ENCODE measurements around the gene SYTL5. TPM values are rescaled to one million over a fixed set of nuclear protein-coding genes. Genes with fewer than 3 reads are reported as not detected.

The SYTL5 gene
- total and polyA plus RNA-seq, 2 experiments from 2014 or later = 2.0 to 3.7 TPM

DNA sequence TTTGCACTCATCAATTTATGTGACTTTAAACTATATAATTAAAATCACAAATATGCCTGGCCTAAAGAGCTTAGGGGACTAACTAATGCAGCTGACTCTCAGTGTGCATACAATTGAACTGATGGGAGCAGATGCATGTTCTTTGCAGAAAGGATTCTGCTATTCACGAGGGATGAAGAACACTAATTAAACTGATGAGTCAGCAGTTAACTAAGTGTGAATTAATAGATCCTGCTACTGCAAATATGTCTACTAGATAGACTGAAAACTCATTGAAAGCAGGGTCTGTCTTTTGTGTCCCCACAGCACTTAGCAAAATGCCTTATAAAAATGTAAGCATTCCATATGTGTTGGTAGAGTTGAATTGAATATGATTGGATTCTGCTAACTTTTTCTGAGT lies 110.4 kb downstream of the SYTL5 start:
- Histone ChIP-seq H3K27me3 (no peaks in the 10 kb centered on the region), H3K4me1 (ENCODE audit: low read depth) (no peaks in the 10 kb centered on the region), H3K27ac (no peak overlapping the region), H3K36me3 (no peaks in the 10 kb centered on the region), H3K9me3 (ENCODE audit: low read depth) (no peaks in the 10 kb centered on the region), H3K4me3 (no peak overlapping the region)
- TF ChIP-seq, protein P1, sequence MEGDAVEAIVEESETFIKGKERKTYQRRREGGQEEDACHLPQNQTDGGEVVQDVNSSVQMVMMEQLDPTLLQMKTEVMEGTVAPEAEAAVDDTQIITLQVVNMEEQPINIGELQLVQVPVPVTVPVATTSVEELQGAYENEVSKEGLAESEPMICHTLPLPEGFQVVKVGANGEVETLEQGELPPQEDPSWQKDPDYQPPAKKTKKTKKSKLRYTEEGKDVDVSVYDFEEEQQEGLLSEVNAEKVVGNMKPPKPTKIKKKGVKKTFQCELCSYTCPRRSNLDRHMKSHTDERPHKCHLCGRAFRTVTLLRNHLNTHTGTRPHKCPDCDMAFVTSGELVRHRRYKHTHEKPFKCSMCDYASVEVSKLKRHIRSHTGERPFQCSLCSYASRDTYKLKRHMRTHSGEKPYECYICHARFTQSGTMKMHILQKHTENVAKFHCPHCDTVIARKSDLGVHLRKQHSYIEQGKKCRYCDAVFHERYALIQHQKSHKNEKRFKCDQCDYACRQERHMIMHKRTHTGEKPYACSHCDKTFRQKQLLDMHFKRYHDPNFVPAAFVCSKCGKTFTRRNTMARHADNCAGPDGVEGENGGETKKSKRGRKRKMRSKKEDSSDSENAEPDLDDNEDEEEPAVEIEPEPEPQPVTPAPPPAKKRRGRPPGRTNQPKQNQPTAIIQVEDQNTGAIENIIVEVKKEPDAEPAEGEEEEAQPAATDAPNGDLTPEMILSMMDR (IDR thresholded peaks at IDR 0.05; ENCODE audit: low read depth, low read length) = no peak
- no peak for DNase-seq (ENCODE audit: low read depth in 1 of 2, low spot score in 1 of 2)

DNA sequence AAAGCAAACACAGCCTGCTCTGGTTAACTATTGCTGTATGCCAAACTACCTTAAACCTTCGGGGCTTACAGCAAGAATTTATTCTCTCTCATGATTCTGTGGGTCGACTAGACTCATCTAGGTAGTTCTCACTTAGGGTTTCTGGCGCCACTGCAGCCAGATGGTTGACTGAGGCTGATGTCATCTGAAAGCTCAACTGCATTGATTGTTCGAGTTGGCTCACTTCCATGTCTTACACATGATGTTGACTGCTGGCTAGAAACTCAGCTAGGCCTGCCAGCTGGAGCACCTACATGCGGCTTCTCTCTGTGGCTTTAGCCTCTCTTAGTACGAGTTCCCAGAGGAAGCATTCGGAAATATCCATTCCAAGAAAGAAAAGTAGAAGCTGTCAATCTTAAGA lies 111.1 kb downstream of the SYTL5 start:
- Histone ChIP-seq H3K27me3 (no peaks in the 10 kb centered on the region), H3K27ac (no peak overlapping the region), H3K4me1 (ENCODE audit: low read depth) (no peaks in the 10 kb centered on the region), H3K36me3 (no peaks in the 10 kb centered on the region), H3K9me3 (ENCODE audit: low read depth) (no peaks in the 10 kb centered on the region), H3K4me3 (no peak overlapping the region)
- TF ChIP-seq, protein P1 (IDR thresholded peaks at IDR 0.05; ENCODE audit: low read depth, low read length) = no peak
- DNase-seq (ENCODE audit: low read depth in 1 of 2, low spot score in 1 of 2) = peak in 1 of 2 donors; percentile 48

DNA sequence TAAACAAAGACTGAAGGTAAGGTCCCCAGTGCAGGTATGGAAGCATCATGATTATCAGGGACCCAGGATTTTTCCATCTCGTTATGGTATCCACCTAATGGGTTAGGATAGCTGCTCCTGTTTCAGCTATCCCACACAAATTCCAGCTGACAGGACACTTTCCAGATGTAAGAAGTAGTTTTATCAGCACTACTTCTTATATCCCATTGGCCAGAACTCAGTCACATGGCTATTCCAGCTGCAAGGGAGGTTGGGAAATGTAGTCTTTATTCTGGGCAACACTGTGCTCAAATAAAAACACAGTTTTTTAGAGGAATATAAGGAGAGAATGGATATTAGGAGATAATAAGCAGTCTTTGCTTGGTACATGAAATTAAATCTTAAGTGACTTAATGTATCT lies 117.6 kb downstream of the SYTL5 start:
- Histone ChIP-seq H3K4me3 (no peak overlapping the region), H3K36me3 (no peaks in the 10 kb centered on the region), H3K4me1 (ENCODE audit: low read depth) (no peaks in the 10 kb centered on the region), H3K27me3 (no peaks in the 10 kb centered on the region), H3K27ac (no peak overlapping the region), H3K9me3 (ENCODE audit: low read depth) (no peaks in the 10 kb centered on the region)
- DNase-seq (ENCODE audit: low read depth in 1 of 2, low spot score in 1 of 2) = peak in 1 of 2 donors; percentile 3
- TF ChIP-seq, protein P1 (IDR thresholded peaks at IDR 0.05; ENCODE audit: low read depth, low read length) = no peak

DNA sequence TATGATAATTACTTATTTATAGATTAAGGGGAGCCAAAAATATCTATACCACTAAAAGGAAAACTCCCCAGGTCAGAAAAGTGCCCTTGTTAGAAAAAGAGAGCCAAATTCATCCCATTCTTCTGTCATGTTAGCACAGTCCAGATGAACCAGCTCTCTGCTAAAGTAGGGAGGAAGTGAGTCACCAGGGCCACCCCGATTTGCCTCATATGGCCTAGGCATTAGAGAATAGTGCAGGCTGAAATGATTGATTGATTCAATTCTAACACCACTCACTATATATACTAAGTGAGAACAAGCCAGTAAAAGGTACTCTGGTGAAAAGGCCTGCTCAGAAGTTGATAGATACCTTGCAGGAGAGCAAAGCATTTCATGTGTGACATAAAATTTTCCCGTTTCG lies 119.8 kb downstream of the SYTL5 start:
- Histone ChIP-seq H3K36me3 (no peaks in the 10 kb centered on the region), H3K4me1 (ENCODE audit: low read depth) (no peaks in the 10 kb centered on the region), H3K27ac (no peak overlapping the region), H3K9me3 (ENCODE audit: low read depth) (no peaks in the 10 kb centered on the region), H3K27me3 (no peaks in the 10 kb centered on the region), H3K4me3 (no peak overlapping the region)
- DNase-seq (ENCODE audit: low read depth in 1 of 2, low spot score in 1 of 2) = no peak
- TF ChIP-seq, protein P1 (IDR thresholded peaks at IDR 0.05; ENCODE audit: low read depth, low read length) = no peak

DNA sequence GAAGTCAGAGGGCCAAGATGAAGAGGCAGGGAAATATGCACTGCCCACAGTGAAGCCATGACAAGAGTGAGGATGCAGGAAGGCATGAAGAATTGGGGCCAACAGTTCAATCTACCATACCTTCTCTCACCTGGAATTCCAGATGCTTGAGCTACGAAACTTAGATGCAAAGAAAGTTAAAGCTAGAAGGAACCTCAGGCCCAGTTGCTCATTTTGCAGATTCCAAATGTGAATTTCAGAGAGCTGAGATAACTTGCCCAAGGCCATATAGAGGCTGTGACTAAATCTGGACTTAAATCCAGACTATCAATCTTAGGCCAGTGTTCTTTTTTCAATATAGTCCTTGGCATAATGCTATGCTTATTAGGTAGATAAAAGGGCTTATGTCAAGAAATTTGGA lies 121.6 kb downstream of the SYTL5 start:
- TF ChIP-seq, protein P1 (IDR thresholded peaks at IDR 0.05; ENCODE audit: low read depth, low read length) = no peak
- no peaks in the 10 kb centered on the region for H3K27me3 ChIP-seq
- no peak for DNase-seq (ENCODE audit: low read depth in 1 of 2, low spot score in 1 of 2)

DNA sequence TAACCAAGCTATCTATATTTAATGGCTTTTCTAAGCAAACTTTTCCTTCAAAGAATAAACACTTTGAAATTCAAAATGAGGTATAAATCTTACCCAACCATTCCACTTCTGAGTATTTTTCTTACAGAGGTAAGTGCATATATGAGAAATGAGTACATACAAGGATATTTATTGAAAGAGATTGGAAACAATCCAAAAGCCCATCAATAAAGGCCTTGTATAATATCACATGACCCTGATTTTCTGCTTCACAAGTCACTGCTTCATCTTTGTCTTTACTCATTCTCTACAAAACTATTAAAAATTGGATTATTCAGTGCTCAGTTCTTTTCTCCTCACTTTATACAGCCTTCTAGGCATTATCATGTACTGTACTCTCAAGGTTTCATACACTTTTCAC lies 123.0 kb downstream of the SYTL5 start:
- H3K27ac ChIP-seq = no peak overlapping the region
- no peaks in the 10 kb centered on the region for H3K27me3 ChIP-seq
- TF ChIP-seq, protein P1 (IDR thresholded peaks at IDR 0.05; ENCODE audit: low read depth, low read length) = no peak
- no peaks in the 10 kb centered on the region for H3K4me1 ChIP-seq (ENCODE audit: low read depth)
- no peak overlapping the region for H3K4me3 ChIP-seq
- no peaks in the 10 kb centered on the region for H3K36me3 ChIP-seq
- H3K9me3 ChIP-seq (ENCODE audit: low read depth) = no peaks in the 10 kb centered on the region
- no peak for DNase-seq (ENCODE audit: low read depth in 1 of 2, low spot score in 1 of 2)

More for the DNA sequence above, 121.6 kb downstream of the SYTL5 start:
- Histone ChIP-seq H3K9me3 (ENCODE audit: low read depth) (no peaks in the 10 kb centered on the region), H3K4me3 (no peak overlapping the region), H3K27ac (no peak overlapping the region), H3K36me3 (no peaks in the 10 kb centered on the region), H3K4me1 (ENCODE audit: low read depth) (no peaks in the 10 kb centered on the region)

Data from cardiac muscle cell (in vitro differentiated cells and primary cell).